NCI-H446 (cell line): Measurements from ENCODE around the gene HRH3.
A peak's percentile ranks its signal among the peaks of the same experiment; 100 is the strongest.

Source experiments
- DNase-seq, 2 experiments: peaks; one replicate each; lab custom pipeline; 2025; lab: John Stamatoyannopoulos, UW

HRH3 gene

GRCh38 chr20:62197801-62198200 lies 22.3 kb downstream of the HRH3 start:
- no peak for DNase-seq

- DNase-seq, result no peak
Observed at GRCh38 chr20:62197311-62197710, 22.8 kb downstream of the HRH3 start.

- no peak for DNase-seq
Observed at GRCh38 chr20:62196286-62196685, 23.8 kb downstream of the HRH3 start.

GRCh38 chr20:62195736-62196135 lies 24.3 kb downstream of the HRH3 start:
- DNase-seq, result no peak

- DNase-seq, result no peak
Observed at GRCh38 chr20:62195075-62195405, 25.0 kb downstream of the HRH3 start.

- no peak for DNase-seq
Observed at GRCh38 chr20:62193079-62194025, 26.7 kb downstream of the HRH3 start.

- no peak for DNase-seq
Observed at GRCh38 chr20:62192635-62193034, 27.4 kb downstream of the HRH3 start.

- no peak for DNase-seq
Observed at GRCh38 chr20:62191781-62192559, 28.1 kb downstream of the HRH3 start.

- no peak for DNase-seq
Observed at GRCh38 chr20:62190639-62191411, 29.3 kb downstream of the HRH3 start.

GRCh38 chr20:62186887-62187866 lies 32.9 kb downstream of the HRH3 start:
- DNase-seq, result no peak

- no peak for DNase-seq
Observed at GRCh38 chr20:62186096-62186426, 34.0 kb downstream of the HRH3 start.

GRCh38 chr20:62183426-62184142 lies 36.5 kb downstream of the HRH3 start:
- no peak for DNase-seq

GRCh38 chr20:62182469-62183425 lies 37.3 kb downstream of the HRH3 start, which contains the start of gene MTG2:
MTG2 (plus strand) TSS chr20:62183028; CDS start chr20:62193421, 10,393 bp downstream.
- DNase-seq, result peak; percentile 90 to 96

GRCh38 chr20:62181808-62182207 lies 38.3 kb downstream of the HRH3 start:
- no peak for DNase-seq

- no peak for DNase-seq
Observed at GRCh38 chr20:62179162-62179504, 40.9 kb downstream of the HRH3 start.

- peak; percentile 19 to 82 for DNase-seq
Observed at GRCh38 chr20:62178316-62179161, 41.5 kb downstream of the HRH3 start.

GRCh38 chr20:62177307-62177706 lies 42.8 kb downstream of the HRH3 start:
- no peak for DNase-seq

GRCh38 chr20:62176866-62177265 lies 43.2 kb downstream of the HRH3 start:
- no peak for DNase-seq
